HUDEP-2 (cell line): Measurements from ENCODE around the gene COBLL1.

ENCODE experiments used
- DNase-seq, 76 experiments: peaks; one replicate each; lab custom pipeline; 2025; ENCODE audit not compliant: unreplicated experiment in 76 of 76; lab: John Stamatoyannopoulos, UW

Gene COBLL1

GRCh38 chr2:164794016-164794415, 47.6 kb downstream of the COBLL1 start:
- no peak for DNase-seq

- DNase-seq, result no peak
These were observed 48.1 kb downstream of the COBLL1 start for GRCh38 chr2:164793529-164793928.

- DNase-seq, result peak in 28 of 76 experiments; percentile 1 to 73 (median 44)
These were observed 49.1 kb downstream of the COBLL1 start for GRCh38 chr2:164792316-164793170.

- DNase-seq, result no peak
These were observed 51.7 kb downstream of the COBLL1 start for GRCh38 chr2:164789968-164790367.

DNA sequence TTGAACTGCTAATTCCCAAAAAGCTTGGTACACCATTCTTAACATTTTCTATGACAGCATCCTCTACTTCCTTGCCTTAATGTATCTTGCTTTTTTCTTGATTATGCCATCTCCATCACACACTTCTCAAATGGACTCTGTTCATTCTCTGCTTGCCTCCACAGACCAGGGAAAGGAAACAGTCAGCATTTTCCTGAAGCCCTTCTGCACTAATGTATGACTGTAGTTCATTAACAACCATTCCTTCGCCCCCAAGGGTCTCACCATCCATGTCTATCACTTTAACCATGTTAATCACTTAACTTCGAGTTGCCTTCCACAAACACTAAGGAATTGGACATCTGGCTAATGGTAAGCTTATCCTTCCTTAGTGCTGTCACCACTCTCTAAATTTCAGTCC, 54.8 kb downstream of the COBLL1 start:
- DNase-seq, result no peak

DNA sequence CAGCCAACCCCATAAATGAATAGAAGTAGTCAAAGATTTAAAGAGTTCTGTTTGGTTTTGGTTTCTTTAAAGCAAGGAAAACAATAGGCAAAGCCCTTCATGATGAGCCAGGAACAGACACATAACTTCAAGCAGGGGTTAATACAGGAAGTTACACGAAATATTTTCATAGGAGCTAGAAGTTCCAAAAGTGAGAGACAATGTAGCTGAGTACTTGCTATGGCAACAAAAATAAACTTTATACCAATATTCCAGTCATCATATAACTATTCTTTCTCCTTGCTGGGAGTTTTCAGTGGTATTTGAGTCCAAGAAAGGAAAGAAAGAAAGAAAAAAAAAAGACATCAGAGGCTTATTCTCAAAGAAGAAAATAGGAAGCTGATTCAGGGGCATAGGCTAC, 56.2 kb downstream of the COBLL1 start:
- DNase-seq, result no peak

DNA sequence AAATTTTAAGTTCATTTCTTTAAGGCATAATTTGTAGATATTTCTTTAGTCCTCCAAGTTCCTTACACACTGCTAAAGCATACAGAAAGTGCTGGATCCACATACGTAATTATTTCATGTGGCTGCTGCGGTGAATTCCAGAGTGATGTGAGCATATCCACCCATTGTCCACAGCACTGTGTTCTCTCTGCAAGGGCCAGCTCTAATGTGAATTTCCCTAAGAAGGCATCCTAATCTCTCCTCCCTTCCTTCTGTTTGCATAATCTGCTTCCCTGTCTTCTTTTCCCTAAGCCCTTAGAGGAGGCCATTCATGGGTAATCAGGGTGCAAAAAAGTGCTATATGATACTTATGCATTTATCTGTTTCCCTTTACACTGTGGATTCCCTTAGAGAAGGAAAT, 57.2 kb downstream of the COBLL1 start:
- DNase-seq, result no peak

DNA sequence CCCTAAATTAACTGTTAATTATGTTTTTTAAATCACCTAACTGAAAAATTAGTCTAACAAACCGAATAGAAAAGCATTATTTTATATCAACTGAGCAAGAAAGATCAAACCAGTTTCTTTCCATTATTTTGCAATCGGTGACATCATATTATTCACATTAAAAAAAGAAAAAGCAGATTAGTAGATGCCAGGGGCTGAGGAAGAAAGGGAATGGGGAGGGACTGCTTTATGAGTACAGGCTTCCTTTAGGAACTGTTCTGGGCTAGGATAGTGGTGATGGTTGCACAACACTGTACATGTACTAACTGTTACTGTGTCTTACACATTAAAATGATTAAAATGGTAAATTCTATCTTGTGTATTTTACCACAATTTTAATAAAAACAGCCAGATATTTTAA, 59.3 kb downstream of the COBLL1 start:
- no peak for DNase-seq

- DNase-seq, result no peak
These were observed 60.2 kb downstream of the COBLL1 start for GRCh38 chr2:164781394-164781793.

- no peak for DNase-seq
These were observed 60.9 kb downstream of the COBLL1 start for GRCh38 chr2:164780611-164781178.

GRCh38 chr2:164779383-164780057, 62.1 kb downstream of the COBLL1 start:
- DNase-seq, result no peak

GRCh38 chr2:164778723-164779122, 62.9 kb downstream of the COBLL1 start:
- no peak for DNase-seq

GRCh38 chr2:164777847-164778461, 63.7 kb downstream of the COBLL1 start:
- DNase-seq, result peak in 61 of 76 experiments; percentile 4 to 87 (median 55)

GRCh38 chr2:164773635-164774034, 68.0 kb downstream of the COBLL1 start:
- DNase-seq, result no peak

GRCh38 chr2:164773091-164773490, 68.5 kb downstream of the COBLL1 start:
- no peak for DNase-seq

- DNase-seq, result no peak
These were observed 69.7 kb downstream of the COBLL1 start for GRCh38 chr2:164771897-164772296.

- no peak for DNase-seq
These were observed 71.2 kb downstream of the COBLL1 start for GRCh38 chr2:164770421-164770916.

- DNase-seq, result no peak
These were observed 74.7 kb downstream of the COBLL1 start for GRCh38 chr2:164766954-164767320.

DNA sequence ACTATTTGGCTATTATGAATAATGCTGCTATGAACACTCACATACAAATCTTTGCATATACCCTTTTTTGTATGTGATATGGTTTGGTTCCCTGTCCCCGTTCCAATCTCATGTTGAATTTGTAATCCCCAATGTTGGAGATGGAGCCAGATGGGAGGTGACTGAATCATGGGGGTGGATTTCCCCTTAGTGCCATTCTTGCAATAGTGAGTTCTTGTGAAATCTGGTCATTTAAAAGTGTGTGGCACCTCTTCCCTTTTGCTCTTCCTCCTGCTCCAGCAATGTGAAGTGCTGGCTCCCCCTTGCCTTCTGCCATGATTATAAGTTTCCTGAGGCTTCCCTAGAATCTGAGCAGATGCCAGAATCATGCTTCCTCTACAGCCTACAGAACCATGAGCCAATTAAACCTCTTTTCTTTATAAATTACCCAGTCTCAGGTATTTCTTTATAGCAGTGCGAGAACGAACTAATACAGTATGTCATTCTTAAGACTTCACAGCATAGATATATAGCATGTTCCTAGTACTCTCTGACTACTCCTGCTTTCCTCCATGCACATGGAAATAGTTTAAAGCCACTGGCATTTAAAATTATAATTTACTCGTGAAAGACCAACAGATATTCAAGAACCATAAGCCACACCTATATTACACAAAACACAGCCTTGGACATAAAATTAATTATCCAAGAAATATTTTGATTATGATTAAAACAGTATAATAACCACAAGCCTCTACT, 75.2 kb downstream of the COBLL1 start:
- no peak for DNase-seq

DNA sequence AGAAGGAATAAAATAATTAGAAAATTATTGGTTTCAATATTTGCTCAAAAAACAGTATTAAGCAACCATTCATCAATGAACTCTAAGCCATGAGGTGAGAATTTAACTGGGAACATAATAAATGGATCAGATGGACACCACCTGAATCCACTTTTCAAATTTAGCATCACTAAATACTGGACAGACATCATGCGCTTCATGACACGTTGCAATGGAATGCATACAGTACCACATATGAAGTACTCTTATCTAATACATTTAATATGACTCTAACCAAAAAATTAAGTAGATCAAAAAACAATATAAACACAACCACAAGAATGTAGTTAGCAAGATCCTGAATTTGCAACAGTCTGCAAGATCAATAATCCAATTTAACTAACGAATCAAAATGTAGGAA, 76.6 kb downstream of the COBLL1 start:
- DNase-seq, result no peak

DNA sequence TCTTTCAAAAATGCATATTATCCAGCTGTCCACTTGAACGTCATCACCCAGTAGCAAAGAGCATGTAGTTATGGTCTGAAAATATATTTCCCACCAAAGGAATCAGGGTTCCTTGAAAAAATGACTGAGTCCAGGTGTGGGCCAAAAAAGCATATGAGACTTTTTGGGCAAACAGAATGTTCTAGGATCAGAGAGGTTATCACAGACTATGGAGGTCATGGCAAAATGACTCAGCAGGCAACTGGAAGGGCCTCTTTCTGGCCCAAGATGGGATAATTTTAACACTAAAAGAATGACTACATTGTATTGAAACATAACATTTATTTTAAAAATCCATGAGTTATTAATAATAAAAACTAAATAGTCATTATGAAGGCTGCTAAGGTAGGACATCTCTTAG, 77.1 kb downstream of the COBLL1 start:
- DNase-seq, result no peak
